GM20431 (cell line): ENCODE results near the gene TRIM24.
"Not testable (repeated sequence)": the region's sequence is repeated elsewhere in the genome, so short reads cannot be mapped to it uniquely, and the experiment has no call there.

ENCODE experiments used
- in situ Hi-C: fragments of 300-500 bp; cut with MseI, MboI; formaldehyde crosslinking; loops from one replicate; pipeline ENCODE4 v1.15.0; 2020; ENCODE audit warnings: low sequenced_read_pairs; ENCODE audit not compliant: unreplicated experiment

Gene TRIM24

GRCh38 chr7:138459413-138460175 lies 465 bp upstream of the TRIM24 start:
- in situ Hi-C loops: no loop called here

GRCh38 chr7:138460649-138461607 lies 869 bp downstream of the TRIM24 start:
- in situ Hi-C loops: no loop called here

GRCh38 chr7:138463291-138463618 lies 3.2 kb downstream of the TRIM24 start:
- in situ Hi-C loops: not testable (repeated sequence)

- in situ Hi-C loops: no loop called here
Observed at GRCh38 chr7:138465046-138465445, 5.0 kb downstream of the TRIM24 start.

GRCh38 chr7:138466069-138466756 lies 6.2 kb downstream of the TRIM24 start:
- in situ Hi-C loops: not testable (repeated sequence)

- in situ Hi-C loops: no loop called here
Observed at GRCh38 chr7:138468244-138469123, 8.4 kb downstream of the TRIM24 start.

- in situ Hi-C loops: no loop called here
Observed at GRCh38 chr7:138470391-138471157, 10.5 kb downstream of the TRIM24 start.

GRCh38 chr7:138472292-138473079 lies 12.4 kb downstream of the TRIM24 start:
- in situ Hi-C loops: no loop called here

GRCh38 chr7:138475377-138475776 lies 15.3 kb downstream of the TRIM24 start:
- in situ Hi-C loops: no loop called here

- in situ Hi-C loops: no loop called here
Observed at GRCh38 chr7:138477081-138477578, 17.1 kb downstream of the TRIM24 start.

- in situ Hi-C loops: no loop called here
Observed at GRCh38 chr7:138477581-138477980, 17.5 kb downstream of the TRIM24 start.

- in situ Hi-C loops: no loop called here
Observed at GRCh38 chr7:138478499-138478908, 18.4 kb downstream of the TRIM24 start.

GRCh38 chr7:138480527-138480926 lies 20.5 kb downstream of the TRIM24 start:
- in situ Hi-C loops: no loop called here

- in situ Hi-C loops: no loop called here
Observed at GRCh38 chr7:138481447-138482380, 21.7 kb downstream of the TRIM24 start.

GRCh38 chr7:138483531-138483930 lies 23.5 kb downstream of the TRIM24 start:
- in situ Hi-C loops: no loop called here

GRCh38 chr7:138485508-138485907 lies 25.4 kb downstream of the TRIM24 start:
- in situ Hi-C loops: not testable (repeated sequence)

- in situ Hi-C loops: not testable (repeated sequence)
Observed at GRCh38 chr7:138489139-138489538, 29.1 kb downstream of the TRIM24 start.
